HG02840 (cell line): ENCODE results near the gene EME2.

Source experiments
- ATAC-seq: cut with Tn5 transposase; IDR thresholded peaks from one replicate; pipeline ENCODE4 v1.9.1; 2021; ENCODE audit warnings: mild to moderate bottlenecking, moderate library complexity, moderate number of reproducible peaks; ENCODE audit not compliant: unreplicated experiment, low FRiP score

Gene EME2

DNA sequence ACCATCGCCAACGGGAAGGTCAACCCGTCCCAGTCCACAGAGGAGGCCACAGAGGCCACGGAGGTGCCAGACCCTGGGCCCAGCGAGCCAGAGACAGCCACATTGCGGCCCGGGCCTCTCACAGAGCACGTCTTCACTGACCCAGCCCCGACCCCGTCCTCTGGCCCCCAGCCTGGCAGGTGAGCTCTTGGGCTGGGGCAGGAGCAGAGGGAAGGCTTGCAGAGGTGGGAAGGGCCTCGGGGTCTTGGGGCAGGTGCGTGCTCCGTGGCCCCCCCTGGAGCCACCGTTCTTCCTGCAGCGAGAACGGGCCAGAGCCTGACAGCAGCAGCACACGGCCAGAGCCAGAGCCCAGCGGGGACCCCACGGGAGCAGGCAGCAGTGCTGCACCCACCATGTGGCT lies 6.4 kb upstream of the EME2 start:
- ATAC-seq, result no peak

DNA sequence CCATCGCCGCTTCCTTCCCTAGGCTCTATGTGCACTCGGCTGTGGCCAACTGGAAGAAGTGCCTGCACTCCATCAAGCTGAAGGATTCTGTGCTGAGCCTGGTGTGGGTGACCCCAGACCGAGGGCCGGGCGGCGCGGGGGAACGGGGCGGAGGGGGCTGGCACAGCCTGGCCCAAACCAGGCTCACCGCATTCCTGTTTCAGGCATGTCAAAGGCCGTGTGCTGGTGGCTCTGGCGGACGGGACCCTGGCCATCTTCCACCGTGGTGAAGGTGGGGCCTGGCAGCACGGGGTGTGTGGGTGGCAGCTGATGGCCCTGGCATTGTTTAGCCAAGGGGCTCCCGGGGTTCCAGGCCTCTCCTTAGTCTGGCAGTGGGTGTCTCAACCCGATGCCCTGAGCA lies 5.9 kb upstream of the EME2 start:
- ATAC-seq, result no peak

DNA sequence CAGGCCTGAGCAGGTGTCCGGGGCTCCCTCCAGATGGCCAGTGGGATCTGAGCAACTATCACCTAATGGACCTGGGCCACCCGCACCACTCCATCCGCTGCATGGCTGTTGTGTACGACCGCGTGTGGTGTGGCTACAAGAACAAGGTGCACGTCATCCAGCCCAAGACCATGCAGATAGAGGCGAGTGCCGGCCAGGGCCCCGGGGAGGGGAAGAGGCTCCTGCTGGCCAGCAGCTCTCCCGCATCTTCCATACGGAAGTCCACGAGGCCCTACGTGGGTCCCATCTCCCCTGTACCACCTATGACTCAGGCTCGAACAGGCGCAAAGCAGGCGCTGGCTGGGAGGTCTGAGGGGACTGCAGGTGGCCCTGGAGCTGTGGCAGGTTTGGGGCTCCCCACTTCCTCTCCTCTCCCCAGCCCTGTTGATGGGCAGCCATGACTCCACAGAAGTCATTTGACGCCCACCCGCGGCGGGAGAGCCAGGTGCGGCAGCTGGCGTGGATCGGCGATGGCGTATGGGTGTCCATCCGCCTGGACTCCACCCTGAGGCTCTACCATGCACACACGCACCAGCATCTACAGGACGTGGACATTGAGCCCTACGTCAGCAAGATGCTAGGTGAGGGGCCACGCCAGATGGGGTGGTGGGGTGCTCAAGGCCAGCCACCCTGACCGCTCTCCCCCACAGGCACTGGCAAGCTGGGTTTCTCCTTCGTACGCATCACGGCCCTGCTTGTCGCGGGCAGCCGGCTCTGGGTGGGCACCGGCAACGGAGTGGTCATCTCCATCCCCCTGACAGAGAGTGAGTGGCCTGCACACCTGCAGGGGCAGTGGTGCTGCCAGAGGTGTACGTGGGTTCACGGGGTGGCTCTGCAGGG lies 5.3 kb upstream of the EME2 start:
- ATAC-seq, result no peak

DNA sequence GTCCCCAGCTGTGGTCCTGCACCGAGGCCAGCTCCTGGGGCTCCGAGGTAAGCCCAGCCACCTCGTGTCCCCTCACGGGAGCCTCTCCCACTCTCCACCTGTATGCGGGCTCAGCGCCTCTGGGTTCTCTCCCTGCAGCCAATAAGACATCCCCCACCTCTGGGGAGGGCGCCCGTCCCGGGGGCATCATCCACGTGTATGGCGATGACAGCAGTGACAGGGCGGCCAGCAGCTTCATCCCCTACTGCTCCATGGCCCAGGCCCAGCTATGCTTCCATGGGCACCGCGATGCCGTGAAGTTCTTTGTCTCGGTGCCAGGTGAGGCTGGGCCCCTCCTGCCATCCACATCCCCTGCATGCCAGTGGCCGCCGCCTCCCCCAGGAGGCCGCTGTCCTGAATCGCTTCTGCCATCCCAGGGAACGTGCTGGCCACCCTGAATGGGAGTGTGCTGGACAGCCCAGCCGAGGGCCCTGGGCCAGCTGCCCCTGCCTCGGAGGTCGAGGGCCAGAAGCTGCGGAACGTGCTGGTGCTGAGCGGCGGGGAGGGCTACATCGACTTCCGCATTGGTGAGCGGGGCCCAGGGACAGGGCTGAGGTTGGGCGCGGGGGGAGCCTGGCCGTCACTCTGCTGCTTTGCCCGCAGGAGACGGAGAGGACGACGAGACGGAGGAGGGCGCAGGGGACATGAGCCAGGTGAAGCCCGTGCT lies 4.4 kb upstream of the EME2 start:
- ATAC-seq, result no peak

DNA sequence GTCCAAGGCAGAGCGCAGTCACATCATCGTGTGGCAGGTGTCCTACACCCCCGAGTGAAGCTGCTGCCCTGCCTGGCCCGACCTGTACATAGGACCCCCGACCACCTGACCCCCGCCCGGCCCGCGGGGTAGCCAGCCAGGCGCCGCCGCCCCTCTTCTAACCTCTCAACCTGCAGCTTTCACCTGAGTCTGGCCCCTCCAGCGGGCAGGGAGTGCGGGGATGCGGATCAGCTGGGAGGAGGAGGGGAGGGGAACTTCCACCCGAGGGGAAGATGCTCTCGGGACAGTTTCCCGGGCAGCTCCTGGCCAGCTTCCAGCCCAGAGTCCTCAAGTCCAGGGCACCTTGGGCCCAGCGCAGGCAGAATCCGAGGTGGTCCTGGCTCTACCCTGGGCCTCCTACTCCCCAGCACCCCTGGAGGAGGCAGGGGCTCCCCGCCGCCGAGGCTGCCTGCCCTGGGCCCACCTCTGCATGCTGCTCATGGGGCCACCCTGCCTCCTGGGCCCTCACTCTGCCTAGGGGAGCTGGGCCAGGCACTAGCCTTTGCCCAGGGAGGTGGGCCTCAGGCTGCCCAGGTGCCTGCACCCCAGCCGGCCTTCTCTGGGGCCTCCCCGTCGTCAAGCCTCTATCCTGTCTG lies 3.7 kb upstream of the EME2 start:
- ATAC-seq, result no peak

DNA sequence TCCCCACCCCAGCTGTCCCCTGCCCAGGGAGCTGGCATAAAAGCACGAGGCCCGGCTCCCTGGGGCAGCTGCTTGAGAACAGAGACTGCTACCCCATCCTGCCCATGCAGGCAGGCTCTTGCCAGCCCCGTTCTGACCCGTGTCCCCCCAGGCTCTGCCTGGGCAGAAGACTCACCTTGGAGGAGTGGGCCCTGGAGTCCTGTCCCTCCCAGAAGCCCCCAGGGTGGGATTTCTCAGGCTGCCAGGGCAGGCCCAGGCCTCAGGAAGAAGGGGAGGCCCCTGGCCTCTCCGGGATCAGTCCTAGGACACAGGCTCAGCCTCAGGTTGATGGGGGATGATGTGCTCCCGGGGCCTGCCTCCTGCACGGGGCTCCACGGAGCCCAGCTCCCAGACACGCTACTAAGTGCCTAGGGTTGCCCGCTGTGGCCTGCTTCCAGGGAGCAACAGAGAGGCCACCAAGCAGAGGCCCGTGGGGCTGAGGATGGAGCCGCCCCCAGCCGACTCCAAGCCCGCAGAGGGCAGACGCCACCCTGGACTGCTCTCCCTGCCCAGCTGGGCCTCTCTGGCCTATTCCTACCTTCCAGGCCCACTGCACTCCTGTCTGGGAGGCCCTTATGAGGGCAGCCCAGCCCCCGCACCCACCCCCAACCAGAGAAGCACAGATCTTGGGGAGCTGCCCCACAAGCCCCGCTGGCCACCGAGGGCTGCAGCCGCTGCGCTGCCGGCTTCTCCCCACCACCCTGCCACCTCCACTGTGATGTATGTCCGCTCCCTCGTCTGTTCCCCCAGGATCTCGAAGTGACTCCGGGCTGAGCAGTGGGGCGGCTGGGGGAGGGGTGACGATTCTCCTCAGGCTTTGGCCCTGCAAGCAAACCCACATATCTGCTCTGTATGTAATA lies 3.0 kb upstream of the EME2 start:
- ATAC-seq, result no peak

DNA sequence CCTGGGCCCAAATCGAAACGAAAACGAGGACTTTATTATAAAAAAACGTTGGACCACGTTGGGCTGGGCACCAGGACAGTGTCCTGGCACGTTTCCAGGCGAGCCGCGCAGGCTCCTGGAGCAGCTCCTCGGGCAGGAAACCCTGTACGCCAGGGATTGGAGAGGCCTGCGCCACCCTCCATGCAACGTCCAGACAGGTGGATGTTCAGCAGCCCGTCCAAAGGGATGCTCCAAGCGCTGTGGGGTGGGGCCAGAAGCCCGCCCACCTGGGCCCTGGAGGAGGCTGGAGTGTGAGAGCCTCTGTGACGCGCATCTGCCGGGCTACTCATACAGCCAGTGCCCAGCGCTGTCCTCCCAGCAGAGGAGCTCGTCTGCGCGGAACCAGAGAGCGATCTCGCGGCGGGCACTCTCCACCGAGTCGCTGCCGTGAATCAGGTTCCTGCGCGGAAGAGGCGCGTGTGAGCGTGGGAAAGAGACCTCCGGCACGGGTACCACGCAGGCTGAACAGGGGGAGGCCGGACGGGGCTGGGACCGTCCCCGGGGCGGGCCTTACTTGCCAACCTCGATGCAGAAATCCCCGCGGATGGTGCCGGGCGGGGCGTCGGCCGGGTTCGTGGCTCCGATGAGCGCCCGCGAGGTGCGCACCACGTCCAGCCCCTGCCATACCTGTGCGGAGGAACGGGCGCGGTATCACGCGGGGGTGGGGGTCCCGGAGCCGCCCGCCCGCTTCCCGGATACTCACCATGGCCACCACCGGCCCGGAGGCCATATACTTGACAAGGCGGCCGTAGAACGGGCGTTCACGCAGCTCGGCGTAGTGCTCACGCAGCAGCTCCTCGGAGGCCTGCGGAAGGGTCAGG lies 2.1 kb upstream of the EME2 start:
- no peak for ATAC-seq

DNA sequence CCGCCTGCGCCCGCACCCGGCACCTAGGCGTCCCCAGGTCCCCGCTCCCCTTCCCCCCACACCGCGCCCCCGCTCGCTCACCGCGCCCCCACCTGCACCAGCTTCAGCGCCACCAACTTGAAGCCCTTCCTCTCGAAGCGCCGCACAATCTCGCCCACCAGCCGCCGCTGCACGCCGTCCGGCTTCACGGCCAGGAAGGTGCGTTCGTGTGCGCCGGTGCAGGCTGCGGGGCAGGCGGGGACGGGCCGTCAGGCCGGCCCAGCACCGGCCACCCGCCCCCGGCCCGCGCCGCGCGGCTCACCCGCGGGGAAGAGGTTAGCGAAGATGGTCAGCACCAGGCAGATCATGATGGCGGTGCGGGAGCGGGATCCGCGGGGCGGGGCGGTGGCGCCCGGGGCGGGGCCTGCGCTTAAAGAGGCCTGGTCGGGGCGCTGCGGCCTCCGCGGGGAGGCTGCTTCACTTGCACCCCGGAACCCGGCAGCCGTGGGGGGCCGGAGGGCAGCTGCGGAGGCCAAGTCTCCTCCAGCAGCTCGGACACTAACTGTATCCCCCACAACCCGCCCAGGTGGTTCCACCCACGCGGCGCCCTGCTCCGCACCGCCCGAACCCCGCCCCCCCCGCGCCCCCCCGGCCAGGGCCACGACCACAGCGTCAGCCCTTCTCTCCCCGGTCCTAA lies 1.3 kb upstream of the EME2 start, which contains the start of gene NME3:
Gene NME3, minus strand, starts transcription at position 356 of the 676 bp plus-strand sequence. Its CDS starts 9 bp downstream, at position 347.
- ATAC-seq, result no peak

DNA sequence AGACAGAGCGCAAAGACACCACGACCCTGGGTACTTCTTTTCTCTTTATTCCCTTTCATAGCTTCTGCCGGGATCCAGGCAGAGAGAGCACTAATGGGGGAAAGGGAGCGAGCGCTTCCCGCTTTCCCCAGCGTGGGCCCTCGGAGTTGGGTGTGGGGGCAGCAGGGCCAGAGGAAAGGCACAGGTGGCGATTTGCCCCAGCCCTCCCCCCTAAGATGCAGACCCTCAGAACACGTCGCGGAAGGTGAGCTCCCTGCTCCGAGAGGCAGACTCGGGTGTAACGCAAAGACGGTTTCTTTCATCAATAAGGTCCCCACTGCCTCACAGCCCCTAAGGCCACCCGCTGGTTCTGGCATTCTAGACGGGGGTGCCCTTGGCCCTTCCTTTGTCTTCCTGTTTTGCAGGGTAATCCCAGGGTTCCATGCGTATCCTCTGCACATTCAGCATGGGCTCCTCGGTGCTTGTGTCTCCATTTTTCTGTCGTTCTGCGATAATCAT lies 697 bp upstream of the EME2 start:
- ATAC-seq, result no peak

DNA sequence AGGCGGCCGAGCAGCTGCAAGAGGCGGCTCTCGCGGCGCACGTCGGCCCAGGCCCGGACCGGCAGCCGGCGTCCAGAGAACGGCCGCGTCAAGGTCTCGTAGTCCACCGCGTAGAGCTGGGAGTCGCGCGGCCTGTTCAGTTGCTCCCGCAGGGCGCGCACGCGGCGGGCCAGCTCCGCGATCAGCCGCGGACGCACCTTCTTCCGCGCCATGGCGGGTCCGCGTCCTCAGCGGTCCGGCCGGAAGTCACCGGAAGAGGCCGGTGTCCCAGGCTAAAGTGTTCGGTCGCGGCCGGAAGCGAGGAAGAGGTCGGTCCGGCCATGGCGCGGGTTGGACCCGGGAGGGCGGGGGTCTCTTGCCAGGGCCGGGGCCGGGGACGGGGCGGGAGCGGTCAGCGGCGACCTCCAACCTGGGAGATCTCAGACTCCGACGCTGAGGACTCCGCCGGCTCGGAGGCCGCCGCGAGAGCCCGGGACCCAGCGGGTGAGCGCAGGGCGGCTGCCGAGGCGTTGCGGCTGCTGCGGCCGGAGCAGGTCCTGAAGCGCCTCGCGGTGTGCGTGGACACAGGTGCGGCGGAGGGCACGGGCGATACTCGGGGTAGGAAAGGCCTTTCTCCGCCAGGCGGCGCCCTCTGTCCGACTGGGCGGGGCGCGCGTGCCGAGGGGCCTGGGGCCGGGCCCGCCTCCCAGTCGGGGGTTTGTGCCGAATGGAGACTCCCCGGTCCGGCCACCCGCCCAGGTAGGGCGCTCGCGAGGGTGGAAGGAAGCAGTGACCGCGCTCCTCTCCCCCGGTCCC lies 495 bp downstream of the EME2 start, which contains the start of gene MRPS34:
Gene MRPS34, minus strand, starts transcription at position 227 of the 795 bp plus-strand sequence. Its CDS starts 15 bp downstream, at position 212.
- peak; percentile 45 for ATAC-seq

DNA sequence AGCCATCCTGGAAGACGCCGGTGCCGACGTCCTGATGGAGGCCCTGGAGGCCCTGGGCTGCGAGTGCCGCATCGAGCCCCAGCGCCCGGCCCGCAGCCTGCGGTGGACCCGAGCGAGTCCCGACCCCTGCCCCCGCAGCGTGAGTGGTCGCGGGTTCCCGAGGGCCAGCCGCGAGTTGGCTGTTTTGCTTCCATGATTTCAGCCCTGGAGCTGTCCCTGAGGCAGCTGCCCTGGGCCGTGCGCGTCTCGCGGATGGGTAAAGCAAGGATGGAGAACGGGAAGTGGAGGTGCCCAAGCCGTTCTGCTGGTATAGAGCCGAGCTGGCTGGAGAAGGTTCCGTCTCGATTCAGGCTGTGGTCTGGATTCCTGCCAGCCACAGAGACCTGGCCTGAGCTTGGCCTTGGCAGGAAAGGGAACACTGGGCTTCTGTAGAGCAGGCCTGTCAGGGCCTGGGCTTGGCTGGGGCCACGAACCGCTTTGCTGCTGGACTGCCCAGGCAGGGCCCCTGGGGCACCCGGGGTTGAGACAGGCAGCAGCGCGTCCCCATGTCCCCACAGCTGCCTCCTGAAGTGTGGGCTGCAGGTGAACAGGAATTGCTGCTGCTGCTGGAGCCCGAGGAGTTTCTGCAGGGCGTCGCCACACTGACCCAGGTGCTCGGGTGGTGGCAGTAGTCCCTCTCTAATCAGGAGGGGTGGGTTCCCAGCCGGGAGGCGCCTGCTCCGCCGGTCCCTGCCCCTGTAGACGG lies 1.3 kb downstream of the EME2 start:
- no peak for ATAC-seq

DNA sequence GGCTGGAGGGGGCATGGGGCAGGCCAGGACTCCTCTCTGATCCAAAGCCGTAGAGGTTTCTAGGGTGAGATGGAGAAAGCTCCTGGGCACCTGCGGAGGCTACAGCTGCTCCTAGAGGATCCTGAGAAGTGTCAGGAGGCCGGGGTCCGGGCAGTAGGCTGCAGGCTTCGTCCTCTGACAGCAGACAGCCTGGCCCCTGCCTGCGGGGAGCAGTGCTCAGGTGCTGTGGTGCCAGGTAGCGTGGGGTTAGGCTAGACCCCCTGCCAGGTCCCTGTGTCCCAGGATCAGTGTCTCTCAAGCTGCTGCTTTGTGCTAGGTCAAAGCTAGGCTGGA lies 1.8 kb downstream of the EME2 start:
- ATAC-seq, result no peak

DNA sequence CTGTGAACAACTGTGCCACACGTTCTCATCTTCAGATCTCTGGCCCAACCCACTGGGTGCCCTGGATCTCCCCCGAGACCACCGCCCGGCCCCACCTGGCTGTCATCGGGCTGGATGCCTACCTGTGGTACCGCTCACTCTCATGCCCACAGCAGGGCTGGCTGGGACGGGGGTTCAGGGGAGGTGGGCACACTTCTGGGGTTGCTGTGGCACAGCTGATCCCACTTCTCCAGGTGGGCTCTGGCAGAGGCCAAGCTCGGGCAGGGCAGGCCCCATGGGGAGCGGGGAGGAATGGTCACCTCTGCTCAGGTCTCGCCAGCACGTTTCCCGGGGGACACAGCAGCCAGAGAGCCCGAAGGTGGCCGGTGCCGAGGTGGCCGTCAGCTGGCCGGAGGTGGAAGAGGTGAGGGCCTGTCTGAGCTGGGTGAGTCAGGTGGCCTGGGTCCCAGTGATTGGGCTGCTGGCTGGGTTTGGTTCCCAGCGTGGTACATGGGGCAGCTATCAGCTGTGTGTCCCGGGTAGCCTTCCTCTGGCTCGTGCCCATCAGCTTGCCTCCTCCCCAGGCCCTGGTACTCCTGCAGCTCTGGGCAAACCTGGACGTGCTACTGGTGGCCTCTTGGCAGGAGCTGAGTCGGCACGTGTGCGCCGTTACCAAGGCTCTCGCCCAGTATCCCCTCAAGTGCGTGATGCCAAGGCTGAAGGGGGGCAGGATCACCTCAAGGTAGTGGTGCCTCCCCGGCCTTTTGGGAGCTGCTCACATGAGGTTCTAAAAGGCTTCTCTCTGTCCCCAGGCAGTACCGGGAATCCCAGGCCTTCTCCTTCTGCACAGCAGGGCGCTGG lies 2.6 kb downstream of the EME2 start:
- ATAC-seq, result no peak

DNA sequence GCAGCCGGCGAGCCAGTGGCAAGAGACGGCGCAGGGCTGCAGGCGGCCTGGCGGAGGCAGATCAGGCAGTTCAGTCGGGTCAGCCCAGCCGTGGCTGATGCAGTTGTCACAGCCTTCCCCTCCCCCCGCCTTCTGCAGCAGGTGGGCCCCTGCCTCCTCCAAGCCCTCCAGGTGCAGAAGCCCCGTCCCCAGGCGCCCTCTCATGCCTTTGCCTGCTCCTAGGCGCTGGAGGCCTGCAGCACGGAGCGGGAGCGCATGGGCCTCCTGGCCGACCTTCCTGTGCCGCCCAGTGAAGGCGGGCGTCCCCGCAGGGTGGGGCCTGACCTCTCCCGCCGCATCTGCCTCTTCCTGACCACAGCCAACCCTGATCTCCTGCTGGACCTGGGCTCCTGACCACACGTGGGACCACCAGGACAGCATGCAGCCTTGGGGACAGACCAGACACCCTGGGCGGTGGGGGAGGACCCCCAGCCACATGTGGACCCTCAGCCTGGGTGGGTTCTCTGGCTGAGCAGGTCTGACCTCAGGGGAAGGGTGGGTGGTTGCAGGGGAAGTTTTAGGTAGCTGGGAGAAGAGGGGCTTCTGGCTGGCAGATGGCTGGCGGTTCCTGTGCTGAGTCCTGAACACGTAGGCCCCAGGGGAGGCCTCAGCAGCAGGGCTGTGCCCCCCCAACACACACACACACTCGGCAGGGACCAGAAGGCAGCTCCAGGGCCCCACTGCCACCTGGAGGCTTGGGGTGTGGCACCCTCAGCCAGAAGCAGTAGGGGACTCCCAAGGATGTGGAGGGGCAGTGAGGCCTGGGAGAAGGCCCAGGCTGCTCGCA lies 3.4 kb downstream of the EME2 start:
- ATAC-seq, result no peak

DNA sequence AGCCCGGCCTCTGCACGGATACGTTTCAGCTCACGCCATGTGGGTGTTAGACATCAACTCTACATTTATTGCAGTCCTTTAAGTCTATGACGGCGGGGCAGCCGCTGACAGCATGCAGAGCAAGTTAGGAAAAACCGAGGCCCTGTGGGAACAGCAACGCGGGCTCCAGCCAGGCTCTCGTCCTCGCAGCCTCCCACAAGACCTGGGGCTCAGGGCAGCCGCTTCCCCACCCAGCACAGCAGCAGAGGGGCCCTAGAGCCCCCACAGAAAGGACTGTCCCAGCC lies 4.0 kb downstream of the EME2 start:
- no peak for ATAC-seq

DNA sequence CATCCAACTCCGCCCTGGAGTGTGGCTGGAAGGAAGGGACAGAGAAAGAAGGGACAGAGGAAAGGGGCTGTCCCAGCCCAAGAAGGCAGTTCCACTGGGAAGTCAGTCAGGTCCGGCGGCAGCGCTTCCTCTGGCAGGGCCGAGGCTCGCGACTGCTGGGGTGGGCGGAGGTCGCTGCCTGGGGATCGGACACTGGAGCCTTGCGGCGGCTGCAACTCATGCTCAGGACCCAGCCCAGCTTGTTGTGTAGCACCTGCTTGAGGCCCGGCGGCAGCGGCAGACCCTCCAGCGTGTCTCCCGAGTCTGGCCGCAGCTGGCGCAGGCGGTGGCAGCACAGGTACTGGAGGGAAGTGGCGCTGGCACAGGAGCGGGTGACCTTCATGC lies 4.4 kb downstream of the EME2 start:
- ATAC-seq, result no peak
